ENCODE results near the gene FAM168A. TPM values are rescaled to one million over a fixed set of nuclear protein-coding genes. Genes with fewer than 3 reads are reported as not detected.

Gene FAM168A
- total RNA-seq, 1 experiment from 2014 or later: 13.8 TPM

- DNase-seq (ENCODE audit: unreplicated experiment): no peak
- Mint-ChIP-seq H3K36me3 (ENCODE audit: insufficient read depth, unreplicated experiment) (no peaks in the 10 kb centered on the region), H3K4me1 (ENCODE audit: insufficient read depth, unreplicated experiment) (peaks cover 18% of the 10 kb centered on the region), H3K4me3 (ENCODE audit: unreplicated experiment) (peak overlapping the region; percentile 89), H3K27me3 (ENCODE audit: insufficient read depth, unreplicated experiment) (no peaks in the 10 kb centered on the region), H3K9me3 (ENCODE audit: unreplicated experiment) (no peaks in the 10 kb centered on the region), H3K27ac (ENCODE audit: low read depth, unreplicated experiment) (no peak overlapping the region)
- BruUV-seq (replicated peaks): no TSS peak
- CTCF ChIA-PET: interaction anchor here (0.5 to 2.1 kb wide), 5 partner anchors 20 to 600 kb away, joined by 3 to 10 read pairs (median 3); no protein-coding TSS in a partner anchor
- intact Hi-C loops (cut with micrococcal nuclease): no loop called here
- no peak for TF ChIP-seq CTCF (IDR thresholded peaks at IDR 0.05; ENCODE audit: unreplicated experiment)
- POLR2A ChIA-PET: no interaction called here
Observed at GRCh38 chr11:73596547-73596946, 1.4 kb downstream of the FAM168A start.

DNA sequence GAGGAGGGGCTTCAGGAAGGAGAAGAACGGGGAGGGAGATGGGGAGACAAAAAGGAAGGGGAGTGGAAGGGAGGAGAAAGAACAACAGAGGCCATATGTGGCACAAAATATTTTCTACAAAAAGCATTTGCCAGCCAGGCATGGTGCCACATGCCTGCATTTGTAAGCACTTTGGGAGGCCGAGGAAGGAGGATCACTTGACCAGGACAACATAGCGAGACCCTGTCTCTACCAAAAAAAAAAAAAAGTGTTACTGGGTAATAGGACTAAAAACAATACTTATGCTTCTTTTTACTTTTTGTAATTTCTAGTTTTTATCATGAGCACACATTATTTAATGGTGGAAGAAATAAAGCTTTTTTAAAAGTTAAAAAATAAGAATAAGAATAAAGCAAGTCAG, 5.3 kb downstream of the FAM168A start:
- intact Hi-C loops (cut with micrococcal nuclease): no loop called here
- no peak for TF ChIP-seq CTCF (IDR thresholded peaks at IDR 0.05; ENCODE audit: unreplicated experiment)
- DNase-seq (ENCODE audit: unreplicated experiment): no peak
- Mint-ChIP-seq H3K36me3 (ENCODE audit: insufficient read depth, unreplicated experiment) (peaks cover 4% of the 10 kb centered on the region), H3K9me3 (ENCODE audit: unreplicated experiment) (no peaks in the 10 kb centered on the region), H3K4me1 (ENCODE audit: insufficient read depth, unreplicated experiment) (peaks cover 18% of the 10 kb centered on the region), H3K27me3 (ENCODE audit: insufficient read depth, unreplicated experiment) (no peaks in the 10 kb centered on the region), H3K4me3 (ENCODE audit: unreplicated experiment) (no peak overlapping the region), H3K27ac (ENCODE audit: low read depth, unreplicated experiment) (no peak overlapping the region)
- POLR2A ChIA-PET: interaction anchor here (0.7 to 1.2 kb wide), 2 partner anchors 16 to 187 kb away, joined by 3 to 4 read pairs; no protein-coding TSS in a partner anchor
- CTCF ChIA-PET: no interaction called here
- no TSS peak for BruUV-seq (replicated peaks)

- Mint-ChIP-seq H3K27ac (ENCODE audit: low read depth, unreplicated experiment) (no peak overlapping the region), H3K4me1 (ENCODE audit: insufficient read depth, unreplicated experiment) (peaks cover 10% of the 10 kb centered on the region), H3K36me3 (ENCODE audit: insufficient read depth, unreplicated experiment) (peaks cover 4% of the 10 kb centered on the region), H3K4me3 (ENCODE audit: unreplicated experiment) (no peak overlapping the region), H3K27me3 (ENCODE audit: insufficient read depth, unreplicated experiment) (no peaks in the 10 kb centered on the region), H3K9me3 (ENCODE audit: unreplicated experiment) (no peaks in the 10 kb centered on the region)
- POLR2A ChIA-PET: no interaction called here
- BruUV-seq (replicated peaks): no TSS peak
- intact Hi-C loops (cut with micrococcal nuclease): no loop called here
- CTCF ChIA-PET: no interaction called here
- no peak for DNase-seq (ENCODE audit: unreplicated experiment)
- TF ChIP-seq CTCF (IDR thresholded peaks at IDR 0.05; ENCODE audit: unreplicated experiment): no peak
Observed at GRCh38 chr11:73591743-73592142, 6.2 kb downstream of the FAM168A start.

GRCh38 chr11:73590991-73591390, 6.9 kb downstream of the FAM168A start:
- CTCF ChIA-PET: interaction anchor here (0.7 kb wide), 1 partner anchor 304 kb away, joined by 3 read pairs; no protein-coding TSS in a partner anchor
- intact Hi-C loops (cut with micrococcal nuclease): no loop called here
- no peak for DNase-seq (ENCODE audit: unreplicated experiment)
- Mint-ChIP-seq H3K9me3 (ENCODE audit: unreplicated experiment) (no peaks in the 10 kb centered on the region), H3K36me3 (ENCODE audit: insufficient read depth, unreplicated experiment) (peaks cover 4% of the 10 kb centered on the region), H3K27ac (ENCODE audit: low read depth, unreplicated experiment) (no peak overlapping the region), H3K4me1 (ENCODE audit: insufficient read depth, unreplicated experiment) (peaks cover 2% of the 10 kb centered on the region), H3K27me3 (ENCODE audit: insufficient read depth, unreplicated experiment) (no peaks in the 10 kb centered on the region), H3K4me3 (ENCODE audit: unreplicated experiment) (no peak overlapping the region)
- no TSS peak for BruUV-seq (replicated peaks)
- no peak for TF ChIP-seq CTCF (IDR thresholded peaks at IDR 0.05; ENCODE audit: unreplicated experiment)
- POLR2A ChIA-PET: interaction anchor here (0.6 kb wide), 2 partner anchors 21 to 58 kb away, joined by 3 to 4 read pairs; no protein-coding TSS in a partner anchor

Data from MCF 10A (cell line).